Measurements from ENCODE around the gene SVOPL.

SVOPL gene

GRCh38 chr7:138667535-138668228 lies 33.5 kb downstream of the SVOPL start:
- Histone ChIP-seq H3K27ac (ENCODE audit: low read length) (no peak overlapping the region), H3K27me3 (ENCODE audit: insufficient read depth, low read length, poor library complexity) (no peaks in the 10 kb centered on the region), H3K4me3 (ENCODE audit: low read depth in 1 of 2, low read length in 2 of 2) (no peak overlapping the region), H3K9me3 (ENCODE audit: insufficient read depth, low read length, severe bottlenecking) (no peaks in the 10 kb centered on the region), H3K4me2 (ENCODE audit: insufficient read depth, low read length) (no peak overlapping the region), H3K4me1 (ENCODE audit: insufficient read depth, low read length) (no peaks in the 10 kb centered on the region), H3K79me2 (ENCODE audit: insufficient read depth, low read length) (no peaks in the 10 kb centered on the region), H4K20me1 (ENCODE audit: insufficient read depth, low read length) (no peaks in the 10 kb centered on the region), H3K36me3 (ENCODE audit: insufficient read depth, low read length) (no peaks in the 10 kb centered on the region), H2AFZ (ENCODE audit: low read depth, low read length) (no peak overlapping the region), H3K9ac (ENCODE audit: low read depth, low read length) (no peak overlapping the region)
- no peak for TF ChIP-seq EZH2 (IDR thresholded peaks at IDR 0.05; ENCODE audit: borderline replicate concordance, low read depth, low read length, severe bottlenecking)
- no peak for TF ChIP-seq CTCF (IDR thresholded peaks at IDR 0.05; ENCODE audit: borderline replicate concordance, extremely low read depth, low read length, poor library complexity, severe bottlenecking)
- DNase-seq (no peak), ATAC-seq (ENCODE audit: insufficient read depth, low read depth) (no peak)

GRCh38 chr7:138666385-138666784 lies 34.8 kb downstream of the SVOPL start:
- no peaks in the 10 kb centered on the region for H3K4me1 ChIP-seq (ENCODE audit: insufficient read depth, low read length)
- H2AFZ ChIP-seq (ENCODE audit: low read depth, low read length) = no peak overlapping the region
- H3K27ac ChIP-seq (ENCODE audit: low read length) = no peak overlapping the region
- no peak overlapping the region for H3K4me2 ChIP-seq (ENCODE audit: insufficient read depth, low read length)
- no peaks in the 10 kb centered on the region for H3K36me3 ChIP-seq (ENCODE audit: insufficient read depth, low read length)
- ATAC-seq (ENCODE audit: insufficient read depth, low read depth) (no peak), DNase-seq (no peak)
- H3K4me3 ChIP-seq (ENCODE audit: low read depth in 1 of 2, low read length in 2 of 2) = no peak overlapping the region
- no peak overlapping the region for H3K9ac ChIP-seq (ENCODE audit: low read depth, low read length)
- TF ChIP-seq EZH2 (IDR thresholded peaks at IDR 0.05; ENCODE audit: borderline replicate concordance, low read depth, low read length, severe bottlenecking) = no peak
- no peak for TF ChIP-seq CTCF (IDR thresholded peaks at IDR 0.05; ENCODE audit: borderline replicate concordance, extremely low read depth, low read length, poor library complexity, severe bottlenecking)
- no peaks in the 10 kb centered on the region for H3K79me2 ChIP-seq (ENCODE audit: insufficient read depth, low read length)
- H4K20me1 ChIP-seq (ENCODE audit: insufficient read depth, low read length) = no peaks in the 10 kb centered on the region
- H3K9me3 ChIP-seq (ENCODE audit: insufficient read depth, low read length, severe bottlenecking) = no peaks in the 10 kb centered on the region
- H3K27me3 ChIP-seq (ENCODE audit: insufficient read depth, low read length, poor library complexity) = no peaks in the 10 kb centered on the region

- no peak for DNase-seq
- no peak for ATAC-seq (ENCODE audit: insufficient read depth, low read depth)
- H3K4me2 ChIP-seq (ENCODE audit: insufficient read depth, low read length) = no peak overlapping the region
- H2AFZ ChIP-seq (ENCODE audit: low read depth, low read length) = no peak overlapping the region
- no peaks in the 10 kb centered on the region for H3K36me3 ChIP-seq (ENCODE audit: insufficient read depth, low read length)
- no peaks in the 10 kb centered on the region for H3K9me3 ChIP-seq (ENCODE audit: insufficient read depth, low read length, severe bottlenecking)
- H3K4me3 ChIP-seq (ENCODE audit: low read depth in 1 of 2, low read length in 2 of 2) = no peak overlapping the region
- TF ChIP-seq CTCF (IDR thresholded peaks at IDR 0.05; ENCODE audit: borderline replicate concordance, extremely low read depth, low read length, poor library complexity, severe bottlenecking) = no peak
- no peak for TF ChIP-seq EZH2 (IDR thresholded peaks at IDR 0.05; ENCODE audit: borderline replicate concordance, low read depth, low read length, severe bottlenecking)
- no peaks in the 10 kb centered on the region for H3K79me2 ChIP-seq (ENCODE audit: insufficient read depth, low read length)
- H4K20me1 ChIP-seq (ENCODE audit: insufficient read depth, low read length) = no peaks in the 10 kb centered on the region
- no peak overlapping the region for H3K27ac ChIP-seq (ENCODE audit: low read length)
- H3K9ac ChIP-seq (ENCODE audit: low read depth, low read length) = no peak overlapping the region
- no peaks in the 10 kb centered on the region for H3K4me1 ChIP-seq (ENCODE audit: insufficient read depth, low read length)
- no peaks in the 10 kb centered on the region for H3K27me3 ChIP-seq (ENCODE audit: insufficient read depth, low read length, poor library complexity)
These were observed 35.5 kb downstream of the SVOPL start for GRCh38 chr7:138665669-138666140.
